ENCODE measurements around the gene TYK2. TPM values are rescaled to one million over a fixed set of nuclear protein-coding genes. Genes with fewer than 3 reads are reported as not detected.
"Not testable (repeated sequence)": the region's sequence is repeated elsewhere in the genome, so short reads cannot be mapped to it uniquely, and the experiment has no call there.

TYK2 gene
- total RNA-seq, 2 experiments from 2014 or later, result 216 to 240 TPM

DNA sequence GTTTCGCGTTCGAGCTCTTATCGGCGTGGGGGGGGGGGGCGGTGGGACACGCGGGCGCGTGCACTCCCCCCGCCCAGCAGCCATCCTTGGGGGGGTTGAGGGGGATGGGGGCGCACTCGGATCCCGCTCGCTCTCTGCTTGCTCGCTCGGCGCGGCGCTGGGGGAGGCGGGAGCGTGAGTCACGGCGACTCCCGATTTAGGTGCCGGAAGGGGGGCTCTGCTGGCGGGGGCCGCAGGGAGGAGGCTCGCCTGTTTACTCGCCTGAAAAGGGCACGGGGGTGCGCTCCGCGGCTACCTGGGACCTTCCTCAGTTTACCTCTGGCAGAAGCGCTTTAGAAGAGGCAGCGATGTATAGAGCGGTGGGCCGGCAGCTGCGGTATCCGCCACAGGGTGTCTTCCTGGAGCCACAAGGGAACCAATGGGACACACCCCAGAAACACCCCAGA, 38.9 kb upstream of the TYK2 start:
- Mint-ChIP-seq H3K27ac (peak overlapping the region; percentile 92), H3K27me3 (ENCODE audit: low read depth) (no peaks in the 10 kb centered on the region), H3K36me3 (ENCODE audit: low read depth) (peaks cover 28% of the 10 kb centered on the region), H3K4me1 (ENCODE audit: low read depth) (peaks cover 72% of the 10 kb centered on the region), H3K4me3 (peak overlapping the region; percentile 79), H3K9me3 (ENCODE audit: insufficient read depth) (no peaks in the 10 kb centered on the region)
- no peak for DNase-seq
- POLR2A ChIA-PET, result interaction anchor here (1.1 to 8.9 kb wide), 5 partner anchors 9 to 149 kb away, joined by 4 to 239 read pairs (median 6); partner anchors contain the start of genes CDC37 and ICAM1
- peak; percentile 0 for ATAC-seq
- CTCF ChIA-PET, result interaction anchor here (24.9 to 27.0 kb wide), 2 partner anchors 6 to 10 kb away, joined by 1132 read pairs; partner anchors contain the start of genes CDC37 and PDE4A

- H3K4me3 Mint-ChIP-seq, result peak overlapping the region; percentile 79
- ChIA-PET CTCF (interaction anchor here (0.7 to 27.0 kb wide), 16 partner anchors 6 to 314 kb away, joined by 3 to 1132 read pairs (median 4); partner anchors contain the start of genes CDC37, ICAM1, PDE4A and PPAN), POLR2A (interaction anchor here (0.7 to 8.9 kb wide), 7 partner anchors 9 to 149 kb away, joined by 3 to 239 read pairs (median 4); partner anchors contain the start of genes CDC37, ICAM1 and KEAP1)
- H3K27me3 Mint-ChIP-seq (ENCODE audit: low read depth), result no peaks in the 10 kb centered on the region
- no peak for ATAC-seq
- peaks cover 27% of the 10 kb centered on the region for H3K36me3 Mint-ChIP-seq (ENCODE audit: low read depth)
- DNase-seq, result peak; percentile 64
- H3K9me3 Mint-ChIP-seq (ENCODE audit: insufficient read depth), result no peaks in the 10 kb centered on the region
- peaks cover 69% of the 10 kb centered on the region for H3K4me1 Mint-ChIP-seq (ENCODE audit: low read depth)
- H3K27ac Mint-ChIP-seq, result peak overlapping the region; percentile 75
Observed at GRCh38 chr19:10418485-10419199, 38.3 kb upstream of the TYK2 start.

DNA sequence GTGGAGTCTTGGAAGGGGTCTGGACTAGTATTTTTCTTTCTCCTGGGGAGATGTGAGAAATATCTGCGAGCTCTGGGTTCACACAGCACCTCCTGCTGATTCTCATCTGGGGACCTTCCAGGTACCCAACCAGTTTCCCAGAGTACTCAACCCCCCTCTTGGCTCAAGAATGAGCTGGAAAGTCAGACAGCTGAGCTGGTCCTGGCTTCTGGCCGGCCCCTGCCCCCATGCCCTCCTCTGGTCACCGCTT, 37.8 kb upstream of the TYK2 start:
- Mint-ChIP-seq H3K4me1 (ENCODE audit: low read depth) (peaks cover 68% of the 10 kb centered on the region), H3K36me3 (ENCODE audit: low read depth) (peaks cover 26% of the 10 kb centered on the region), H3K9me3 (ENCODE audit: insufficient read depth) (no peaks in the 10 kb centered on the region), H3K4me3 (peak overlapping the region; percentile 79), H3K27me3 (ENCODE audit: low read depth) (no peaks in the 10 kb centered on the region), H3K27ac (peak overlapping the region; percentile 75)
- CTCF ChIA-PET, result interaction anchor here (0.7 to 27.0 kb wide), 16 partner anchors 7 to 314 kb away, joined by 3 to 1132 read pairs (median 4); partner anchors contain the start of genes CDC37, ICAM1, PDE4A and PPAN
- ATAC-seq, result no peak
- POLR2A ChIA-PET, result interaction anchor here (0.7 to 8.9 kb wide), 7 partner anchors 10 to 148 kb away, joined by 3 to 239 read pairs (median 4); partner anchors contain the start of genes CDC37, ICAM1 and KEAP1
- no peak for DNase-seq

- peaks cover 26% of the 10 kb centered on the region for H3K36me3 Mint-ChIP-seq (ENCODE audit: low read depth)
- ChIA-PET CTCF (interaction anchor here (0.6 to 27.0 kb wide), 19 partner anchors 7 to 313 kb away, joined by 3 to 1132 read pairs (median 4); partner anchors contain the start of genes CDC37, ICAM1, PDE4A and PPAN), POLR2A (interaction anchor here (0.7 to 8.9 kb wide), 6 partner anchors 10 to 148 kb away, joined by 3 to 239 read pairs (median 5); partner anchors contain the start of genes CDC37, ICAM1 and KEAP1)
- H3K9me3 Mint-ChIP-seq (ENCODE audit: insufficient read depth), result no peaks in the 10 kb centered on the region
- ATAC-seq (no peak), DNase-seq (peak; percentile 40)
- no peaks in the 10 kb centered on the region for H3K27me3 Mint-ChIP-seq (ENCODE audit: low read depth)
- H3K4me1 Mint-ChIP-seq (ENCODE audit: low read depth), result peaks cover 67% of the 10 kb centered on the region
- H3K27ac Mint-ChIP-seq, result peak overlapping the region; percentile 75
- H3K4me3 Mint-ChIP-seq, result peak overlapping the region; percentile 79
Observed at GRCh38 chr19:10417541-10418234, 37.3 kb upstream of the TYK2 start.

- H3K9me3 Mint-ChIP-seq (ENCODE audit: insufficient read depth), result no peaks in the 10 kb centered on the region
- ChIA-PET CTCF (interaction anchor here (0.6 to 27.0 kb wide), 19 partner anchors 7 to 419 kb away, joined by 3 to 1132 read pairs (median 4); partner anchors contain the start of genes CDC37, DNM2, ICAM1 and MRPL4), POLR2A (interaction anchor here (0.9 to 8.9 kb wide), 4 partner anchors 10 to 152 kb away, joined by 3 to 239 read pairs (median 15); partner anchors contain the start of gene CDC37)
- ATAC-seq, result peak; percentile 45
- H3K27ac Mint-ChIP-seq, result peak overlapping the region; percentile 92
- H3K36me3 Mint-ChIP-seq (ENCODE audit: low read depth), result peaks cover 23% of the 10 kb centered on the region
- no peaks in the 10 kb centered on the region for H3K27me3 Mint-ChIP-seq (ENCODE audit: low read depth)
- DNase-seq, result peak; percentile 96
- H3K4me3 Mint-ChIP-seq, result peak overlapping the region; percentile 75
- peaks cover 66% of the 10 kb centered on the region for H3K4me1 Mint-ChIP-seq (ENCODE audit: low read depth)
Observed at GRCh38 chr19:10416380-10417257, 36.2 kb upstream of the TYK2 start.

- DNase-seq, result no peak
Observed at GRCh38 chr19:10416083-10416379, 35.7 kb upstream of the TYK2 start.

DNA sequence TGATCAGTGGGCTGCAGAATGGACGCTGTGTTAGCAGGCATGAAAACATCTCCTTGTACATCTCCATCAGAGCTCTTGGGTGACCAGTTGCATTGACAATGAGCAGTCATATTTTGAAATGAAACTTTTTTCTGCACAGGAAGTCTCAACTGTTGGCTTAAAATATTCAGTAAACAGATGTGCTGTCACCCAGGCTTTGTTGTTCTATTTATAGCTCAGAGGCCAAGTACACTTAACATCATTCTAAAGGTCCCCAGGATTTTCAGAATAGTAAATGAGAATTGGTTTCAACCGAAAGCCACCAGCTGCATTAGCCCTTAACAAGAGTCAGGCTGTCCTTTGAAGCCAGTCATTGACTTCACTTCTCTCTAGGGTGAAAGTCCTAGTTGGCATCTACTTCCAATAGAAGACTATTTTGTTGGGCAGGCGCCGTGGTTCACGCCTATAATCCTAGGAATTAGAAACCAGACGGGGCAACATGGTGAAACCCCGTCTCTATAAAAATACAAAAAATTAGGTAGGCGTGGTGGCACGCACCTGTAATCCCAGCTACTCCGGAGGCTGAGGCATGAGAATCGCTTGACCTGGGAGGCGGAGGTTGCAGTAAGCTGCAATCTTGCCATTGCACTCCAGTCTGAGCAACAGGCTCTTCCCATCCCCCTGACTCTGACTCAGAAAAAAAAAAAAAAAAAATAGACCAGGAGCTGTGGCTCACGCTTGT, 32.0 kb upstream of the TYK2 start:
- peaks cover 26% of the 10 kb centered on the region for H3K36me3 Mint-ChIP-seq (ENCODE audit: low read depth)
- DNase-seq, result peak; percentile 75
- CTCF ChIA-PET, result interaction anchor here (0.6 to 27.0 kb wide), 10 partner anchors 3 to 232 kb away, joined by 3 to 1132 read pairs (median 4); partner anchors contain the start of genes CDC37 and PDE4A
- H3K27me3 Mint-ChIP-seq (ENCODE audit: low read depth), result no peaks in the 10 kb centered on the region
- H3K4me3 Mint-ChIP-seq, result peak overlapping the region; percentile 61
- peaks cover 84% of the 10 kb centered on the region for H3K4me1 Mint-ChIP-seq (ENCODE audit: low read depth)
- POLR2A ChIA-PET, result interaction anchor here (0.6 to 2.8 kb wide), 12 partner anchors 9 to 310 kb away, joined by 3 to 22 read pairs (median 5); partner anchors contain the start of genes CDC37, DNMT1, ICAM1 and PDE4A
- no peaks in the 10 kb centered on the region for H3K9me3 Mint-ChIP-seq (ENCODE audit: insufficient read depth)
- peak overlapping the region; percentile 94 for H3K27ac Mint-ChIP-seq
- ATAC-seq, result peak; percentile 47

More at GRCh38 chr19:10416083-10416379, 35.7 kb upstream of the TYK2 start:
- no peaks in the 10 kb centered on the region for H3K27me3 Mint-ChIP-seq (ENCODE audit: low read depth)
- no peak for ATAC-seq
- peak overlapping the region; percentile 75 for H3K4me3 Mint-ChIP-seq
- peaks cover 69% of the 10 kb centered on the region for H3K4me1 Mint-ChIP-seq (ENCODE audit: low read depth)
- POLR2A ChIA-PET, result interaction anchor here (0.9 to 8.9 kb wide), 4 partner anchors 10 to 152 kb away, joined by 3 to 239 read pairs (median 15); partner anchors contain the start of gene CDC37
- H3K36me3 Mint-ChIP-seq (ENCODE audit: low read depth), result peaks cover 17% of the 10 kb centered on the region
- CTCF ChIA-PET, result interaction anchor here (0.7 to 27.0 kb wide), 17 partner anchors 6 to 420 kb away, joined by 3 to 1132 read pairs (median 4); partner anchors contain the start of genes CDC37, DNM2, ICAM1 and MRPL4
- peak overlapping the region; percentile 92 for H3K27ac Mint-ChIP-seq
- no peaks in the 10 kb centered on the region for H3K9me3 Mint-ChIP-seq (ENCODE audit: insufficient read depth)

GRCh38 chr19:10411224-10411623, 30.9 kb upstream of the TYK2 start:
- POLR2A ChIA-PET, result interaction anchor here (0.6 to 2.8 kb wide), 6 partner anchors 10 to 320 kb away, joined by 3 to 22 read pairs (median 8); partner anchors contain the start of genes DNMT1 and PDE4A

GRCh38 chr19:10408511-10409283, 28.3 kb upstream of the TYK2 start:
- CTCF ChIA-PET, result interaction anchor here (1.0 to 24.9 kb wide), 6 partner anchors 16 to 138 kb away, joined by 3 to 1132 read pairs (median 4); partner anchors contain the start of genes ICAM1 and PDE4A
- peaks cover 18% of the 10 kb centered on the region for H3K36me3 Mint-ChIP-seq (ENCODE audit: low read depth)
- POLR2A ChIA-PET, result interaction anchor here (0.7 to 8.8 kb wide), 7 partner anchors 9 to 551 kb away, joined by 3 to 239 read pairs (median 4); partner anchors contain the start of genes DNMT1 and PDE4A
- H3K27me3 Mint-ChIP-seq (ENCODE audit: low read depth), result no peaks in the 10 kb centered on the region
- ATAC-seq (peak; percentile 29), DNase-seq (peak; percentile 84)
- peaks cover 85% of the 10 kb centered on the region for H3K4me1 Mint-ChIP-seq (ENCODE audit: low read depth)
- peak overlapping the region; percentile 96 for H3K27ac Mint-ChIP-seq
- no peaks in the 10 kb centered on the region for H3K9me3 Mint-ChIP-seq (ENCODE audit: insufficient read depth)
- peak overlapping the region; percentile 80 for H3K4me3 Mint-ChIP-seq

More at GRCh38 chr19:10411224-10411623, 30.9 kb upstream of the TYK2 start:
- peaks cover 23% of the 10 kb centered on the region for H3K36me3 Mint-ChIP-seq (ENCODE audit: low read depth)
- DNase-seq; H3K27me3 Mint-ChIP-seq (ENCODE audit: low read depth); ATAC-seq; H3K4me3 Mint-ChIP-seq; H3K9me3 Mint-ChIP-seq (ENCODE audit: insufficient read depth): not testable (repeated sequence)
- CTCF ChIA-PET, result interaction anchor here (1.4 to 27.0 kb wide), 3 partner anchors 2 to 142 kb away, joined by 4 to 1132 read pairs (median 1132); partner anchors contain the start of genes CDC37 and PDE4A
- H3K4me1 Mint-ChIP-seq (ENCODE audit: low read depth), result peaks cover 84% of the 10 kb centered on the region
- peak overlapping the region; percentile 94 for H3K27ac Mint-ChIP-seq
